A549 treated with DMSO at 1 μM for 4 hours (cell line): ENCODE data around the gene ARHGAP33. TPM values are rescaled to one million over a fixed set of nuclear protein-coding genes. Genes with fewer than 3 reads are reported as not detected.

Experiments
- total RNA-seq: library from RNA; stranded (reverse); fragments of 200-300 nt; extraction: Qiagen RNA extraction; gene quantifications from 5 replicates; pipeline ENCODE4 v1.2.3, GENCODE V29; 2022; ENCODE audit warnings: low read depth

ARHGAP33 gene, protein sequence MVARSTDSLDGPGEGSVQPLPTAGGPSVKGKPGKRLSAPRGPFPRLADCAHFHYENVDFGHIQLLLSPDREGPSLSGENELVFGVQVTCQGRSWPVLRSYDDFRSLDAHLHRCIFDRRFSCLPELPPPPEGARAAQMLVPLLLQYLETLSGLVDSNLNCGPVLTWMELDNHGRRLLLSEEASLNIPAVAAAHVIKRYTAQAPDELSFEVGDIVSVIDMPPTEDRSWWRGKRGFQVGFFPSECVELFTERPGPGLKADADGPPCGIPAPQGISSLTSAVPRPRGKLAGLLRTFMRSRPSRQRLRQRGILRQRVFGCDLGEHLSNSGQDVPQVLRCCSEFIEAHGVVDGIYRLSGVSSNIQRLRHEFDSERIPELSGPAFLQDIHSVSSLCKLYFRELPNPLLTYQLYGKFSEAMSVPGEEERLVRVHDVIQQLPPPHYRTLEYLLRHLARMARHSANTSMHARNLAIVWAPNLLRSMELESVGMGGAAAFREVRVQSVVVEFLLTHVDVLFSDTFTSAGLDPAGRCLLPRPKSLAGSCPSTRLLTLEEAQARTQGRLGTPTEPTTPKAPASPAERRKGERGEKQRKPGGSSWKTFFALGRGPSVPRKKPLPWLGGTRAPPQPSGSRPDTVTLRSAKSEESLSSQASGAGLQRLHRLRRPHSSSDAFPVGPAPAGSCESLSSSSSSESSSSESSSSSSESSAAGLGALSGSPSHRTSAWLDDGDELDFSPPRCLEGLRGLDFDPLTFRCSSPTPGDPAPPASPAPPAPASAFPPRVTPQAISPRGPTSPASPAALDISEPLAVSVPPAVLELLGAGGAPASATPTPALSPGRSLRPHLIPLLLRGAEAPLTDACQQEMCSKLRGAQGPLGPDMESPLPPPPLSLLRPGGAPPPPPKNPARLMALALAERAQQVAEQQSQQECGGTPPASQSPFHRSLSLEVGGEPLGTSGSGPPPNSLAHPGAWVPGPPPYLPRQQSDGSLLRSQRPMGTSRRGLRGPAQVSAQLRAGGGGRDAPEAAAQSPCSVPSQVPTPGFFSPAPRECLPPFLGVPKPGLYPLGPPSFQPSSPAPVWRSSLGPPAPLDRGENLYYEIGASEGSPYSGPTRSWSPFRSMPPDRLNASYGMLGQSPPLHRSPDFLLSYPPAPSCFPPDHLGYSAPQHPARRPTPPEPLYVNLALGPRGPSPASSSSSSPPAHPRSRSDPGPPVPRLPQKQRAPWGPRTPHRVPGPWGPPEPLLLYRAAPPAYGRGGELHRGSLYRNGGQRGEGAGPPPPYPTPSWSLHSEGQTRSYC
- total RNA-seq: 3.5 to 9.2 TPM (median 6.2 TPM) in 5 replicates

GRCh38 chr19:35775298-35776101 lies at the start of gene ARHGAP33:
Gene ARHGAP33 (plus strand): TSS chr19:35775564. CDS start chr19:35775659, 95 bp downstream.

GRCh38 chr19:35742121-35742724 lies 33.1 kb upstream of the ARHGAP33 start, which contains the start of gene IGFLR1:
Gene IGFLR1 (minus strand): TSS chr19:35742452. CDS start chr19:35741180, 1,272 bp downstream.

DNA sequence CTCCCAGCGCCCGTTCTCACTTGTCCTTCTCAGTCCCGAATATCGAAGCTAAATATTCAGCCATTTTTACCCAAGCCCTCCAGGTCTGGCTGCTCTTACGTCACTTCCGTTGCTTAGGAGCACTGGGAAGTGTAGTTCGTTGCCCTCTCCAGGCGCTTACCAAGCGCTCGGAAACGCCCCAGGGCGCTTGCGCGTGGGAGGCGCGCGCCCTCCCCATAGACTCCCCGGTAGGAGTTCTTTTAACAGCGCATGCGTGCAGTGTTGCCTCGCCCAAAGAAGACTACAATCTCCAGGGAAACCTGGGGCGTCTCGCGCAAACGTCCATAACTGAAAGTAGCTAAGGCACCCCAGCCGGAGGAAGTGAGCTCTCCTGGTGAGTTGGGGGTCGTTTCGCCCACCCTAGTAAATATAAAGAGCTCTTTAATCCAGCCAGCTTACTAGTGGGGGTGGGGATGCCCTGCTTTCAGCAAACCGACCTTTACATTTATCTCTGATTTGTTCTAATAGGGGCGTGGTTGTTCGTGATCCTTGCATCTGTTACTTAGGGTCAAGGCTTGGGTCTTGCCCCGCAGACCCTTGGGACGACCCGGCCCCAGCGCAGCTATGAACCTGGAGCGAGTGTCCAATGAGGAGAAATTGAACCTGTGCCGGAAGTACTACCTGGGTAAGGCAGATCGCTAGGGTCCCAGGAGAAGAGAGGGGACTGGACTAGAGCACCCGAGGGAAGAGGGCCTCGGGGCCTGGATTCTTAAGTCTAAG lies 29.9 kb upstream of the ARHGAP33 start, which contains the start of the genes PSENEN and U2AF1L4:
Gene PSENEN, plus strand, starts transcription at position 324 of the 759 bp plus-strand sequence. Its CDS starts 280 bp downstream, at position 604.
Gene U2AF1L4, minus strand, starts transcription at position 91 of the 759 bp plus-strand sequence. Its CDS starts 27 bp downstream, at position 64.

DNA sequence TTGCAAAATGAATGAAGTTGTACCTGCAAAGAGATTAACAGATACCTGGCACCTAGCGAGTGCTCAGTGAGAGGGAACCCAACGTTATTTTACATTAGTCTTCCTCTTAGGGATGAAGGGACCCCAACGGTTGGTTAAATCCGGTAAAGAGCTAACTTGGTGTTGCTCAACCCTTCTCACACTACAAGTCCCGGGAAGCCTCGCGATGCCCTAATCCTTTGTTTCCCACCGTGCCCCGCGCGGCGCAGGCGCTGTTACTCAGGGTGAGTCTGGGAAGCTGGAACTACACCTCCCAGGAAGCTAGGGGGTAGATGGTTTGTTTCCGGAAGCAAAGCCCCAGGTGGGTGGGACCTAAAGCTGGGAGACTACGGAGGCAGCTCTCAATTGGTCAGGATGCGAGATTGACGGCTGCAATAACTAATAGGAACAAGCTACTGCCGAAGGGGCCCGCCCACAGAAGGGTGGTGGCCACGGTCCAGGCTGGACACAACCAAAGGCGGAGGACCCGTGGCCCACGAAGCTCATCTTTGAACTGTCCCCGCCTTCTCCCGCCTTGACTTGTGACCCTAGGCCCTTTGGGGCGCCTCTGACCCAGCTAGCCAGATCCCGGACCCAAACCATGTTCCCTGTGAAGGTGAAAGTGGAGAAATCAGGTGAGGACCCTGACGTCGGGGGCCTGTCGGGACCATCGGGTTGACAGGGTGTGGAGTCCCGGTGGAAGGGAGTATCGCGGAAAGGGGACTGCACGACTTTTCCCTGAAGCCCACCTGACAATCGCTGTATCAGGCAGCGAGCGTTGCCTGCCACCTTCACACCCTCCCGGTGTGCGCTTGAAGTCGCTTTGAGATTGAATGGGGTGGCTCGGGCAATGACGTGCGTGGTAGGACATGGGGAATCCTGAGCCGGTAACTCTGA lies 27.0 kb upstream of the ARHGAP33 start, which contains the start of gene LIN37:
Gene LIN37, plus strand, starts transcription at position 471 of the 915 bp plus-strand sequence. Its CDS starts 149 bp downstream, at position 620.

GRCh38 chr19:35756377-35757230 lies 18.8 kb upstream of the ARHGAP33 start, which contains the start of gene HSPB6:
Gene HSPB6 (minus strand): TSS chr19:35757029. CDS start chr19:35757008, 21 bp downstream.

DNA sequence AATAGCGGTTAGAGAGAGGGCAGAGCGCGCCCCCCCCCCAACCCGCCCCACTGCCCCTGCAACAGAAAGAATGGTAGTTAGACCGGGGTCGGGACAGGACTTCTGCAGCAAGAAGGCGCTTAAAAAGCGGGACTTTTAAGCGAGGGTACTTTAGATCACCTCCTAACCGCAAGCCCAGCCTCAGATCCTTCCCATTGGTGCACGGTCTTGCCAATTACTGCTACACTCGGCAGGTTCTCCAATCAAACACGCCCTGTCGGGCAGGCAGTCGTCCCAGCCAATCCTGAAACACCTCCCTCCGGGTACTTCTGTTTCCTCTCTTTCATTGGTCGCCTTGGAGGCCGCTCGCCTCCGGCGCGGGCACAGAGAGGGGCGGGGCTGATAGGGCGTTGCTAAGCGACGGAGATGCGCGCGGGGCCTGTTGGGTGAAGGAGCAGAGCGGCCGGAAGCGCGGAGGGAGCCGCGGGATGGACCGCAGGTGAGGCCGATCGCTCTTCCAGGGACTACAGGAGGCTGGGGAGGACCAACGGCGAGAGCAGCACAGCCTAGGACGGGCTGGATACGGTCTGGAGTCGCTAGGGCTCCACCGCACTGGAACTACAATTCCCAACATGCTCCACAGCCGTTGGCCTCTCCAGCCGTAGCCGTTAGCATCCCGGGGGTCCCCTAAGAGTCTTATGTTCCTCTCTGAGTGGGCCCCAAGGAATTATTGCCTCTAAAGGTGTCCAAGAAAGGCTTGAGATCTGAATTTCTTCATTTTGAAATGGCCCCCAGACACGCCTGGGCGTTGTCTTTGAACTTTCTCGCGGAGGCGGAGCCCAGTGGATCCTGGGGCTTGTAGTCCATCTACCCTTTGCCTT lies 17.4 kb upstream of the ARHGAP33 start, which contains the start of gene PROSER3:
Gene PROSER3, plus strand, starts transcription at position 428 of the 860 bp plus-strand sequence. Its CDS starts 40 bp downstream, at position 468.

DNA sequence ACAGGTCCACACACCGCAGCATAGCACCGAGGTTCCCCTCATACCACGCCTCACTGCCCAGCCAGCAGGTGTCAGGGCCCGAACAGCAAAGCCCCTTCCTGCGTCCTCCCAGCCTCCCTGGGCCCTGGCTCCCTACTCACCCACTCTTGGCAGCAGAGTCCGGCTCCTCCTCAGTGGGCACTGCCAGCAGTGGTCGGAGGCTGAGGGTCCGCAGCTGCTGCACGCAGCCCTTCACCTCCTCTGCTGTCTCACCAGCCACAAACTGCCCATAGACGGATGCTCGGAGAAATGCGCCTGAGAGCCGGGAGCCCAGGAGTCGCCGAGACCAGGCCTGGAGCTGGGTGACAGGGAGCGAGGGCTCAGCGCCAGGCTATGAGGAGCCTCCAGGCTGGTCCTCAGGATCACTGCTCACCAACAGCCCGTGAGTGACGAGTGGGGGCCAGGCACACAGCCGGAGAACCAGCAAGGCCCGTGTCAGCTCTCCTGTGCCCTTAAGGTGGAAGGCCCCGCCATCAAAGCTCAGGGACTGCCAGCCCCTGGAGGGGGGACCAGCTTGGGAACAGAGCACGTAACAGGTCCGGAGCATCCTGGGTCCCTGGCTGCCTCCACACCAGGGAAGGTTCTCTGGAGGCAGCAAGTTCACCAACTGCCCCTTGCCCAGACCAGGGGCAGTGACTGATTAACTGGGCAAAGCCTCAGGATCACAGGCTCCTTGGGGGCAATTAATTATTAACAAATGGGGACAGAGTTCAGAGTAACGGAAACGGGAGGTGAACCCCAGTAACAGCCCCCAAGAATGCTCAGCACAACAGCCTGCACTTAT lies 37.1 kb downstream of the ARHGAP33 start, which contains the start of gene PRODH2:
Gene PRODH2, minus strand, starts transcription at position 626 of the 823 bp plus-strand sequence. Its CDS starts 40 bp downstream, at position 586.

Other genes with a start within 250 kb of the ARHGAP33 start
- 2.7 to 3.9 TPM (median 3.0 TPM) in 5 replicates for gene SBSN, start 247.3 kb upstream of the ARHGAP33 start, total RNA-seq
- gene GAPDHS, start 242.1 kb upstream of the ARHGAP33 start, total RNA-seq: not detected in 5 replicates
- 350 to 445 TPM (median 403 TPM) in 5 replicates for gene TMEM147, start 229.9 kb upstream of the ARHGAP33 start, total RNA-seq
- 0.10 TPM in 1 of 5 replicates, not detected in the others for gene ATP4A, start 211.9 kb upstream of the ARHGAP33 start, total RNA-seq
- not detected in 5 replicates for gene PMIS2, start 189.4 kb upstream of the ARHGAP33 start, total RNA-seq
- gene HAUS5, start 162.8 kb upstream of the ARHGAP33 start, total RNA-seq: 10.8 to 18.4 TPM (median 15.7 TPM) in 5 replicates
- gene RBM42, start 146.5 kb upstream of the ARHGAP33 start, total RNA-seq: 147 to 213 TPM (median 187 TPM) in 5 replicates
- 2.1 to 3.1 TPM (median 2.3 TPM) in 5 replicates for gene ETV2, start 133.8 kb upstream of the ARHGAP33 start, total RNA-seq
- 1,270 to 1,573 TPM (median 1,320 TPM) in 5 replicates for gene COX6B1, start 127.2 kb upstream of the ARHGAP33 start, total RNA-seq
- gene UPK1A, start 109.0 kb upstream of the ARHGAP33 start, total RNA-seq: 0.64 to 1.2 TPM (median 0.84 TPM) in 5 replicates
- 0.05 TPM in 1 of 5 replicates, not detected in the others for gene ZBTB32, start 71.0 kb upstream of the ARHGAP33 start, total RNA-seq
- 47.8 to 63.3 TPM (median 58.5 TPM) in 5 replicates for gene KMT2B, start 57.6 kb upstream of the ARHGAP33 start, total RNA-seq
- gene IGFLR1, start 33.1 kb upstream of the ARHGAP33 start, total RNA-seq: 10.2 to 13.0 TPM (median 11.9 TPM) in 5 replicates
- 23.0 to 29.3 TPM (median 28.6 TPM) in 5 replicates for gene U2AF1L4, start 30.1 kb upstream of the ARHGAP33 start, total RNA-seq
- 273 to 299 TPM (median 279 TPM) in 5 replicates for gene PSENEN, start 29.9 kb upstream of the ARHGAP33 start, total RNA-seq
- gene LIN37, start 27.0 kb upstream of the ARHGAP33 start, total RNA-seq: 20.7 to 27.8 TPM (median 21.4 TPM) in 5 replicates
- gene HSPB6, start 18.5 kb upstream of the ARHGAP33 start, total RNA-seq: 0.16 to 0.34 TPM (median 0.20 TPM) in 5 replicates
- 27.5 to 38.7 TPM (median 32.5 TPM) in 5 replicates for gene PROSER3, start 17.4 kb upstream of the ARHGAP33 start, total RNA-seq
- gene PRODH2, start 37.3 kb downstream of the ARHGAP33 start, total RNA-seq: 0.27 to 0.66 TPM (median 0.41 TPM) in 4 of 5 replicates, not detected in the other
- 0.17 to 0.77 TPM (median 0.42 TPM) in 5 replicates for gene NPHS1, start 76.9 kb downstream of the ARHGAP33 start, total RNA-seq
- 0.44 to 0.74 TPM (median 0.58 TPM) in 5 replicates for gene KIRREL2, start 81.3 kb downstream of the ARHGAP33 start, total RNA-seq
- gene APLP1, start 93.0 kb downstream of the ARHGAP33 start, total RNA-seq: 82.7 to 99.7 TPM (median 88.7 TPM) in 5 replicates
- 6.5 to 8.9 TPM (median 7.4 TPM) in 5 replicates for gene NFKBID, start 125.0 kb downstream of the ARHGAP33 start, total RNA-seq
- gene HCST, start 127.0 kb downstream of the ARHGAP33 start, total RNA-seq: 0.25 to 0.75 TPM (median 0.60 TPM) in 3 of 5 replicates, not detected in the others
- gene TYROBP, start 132.7 kb downstream of the ARHGAP33 start, total RNA-seq: 0.31 TPM in 1 of 5 replicates, not detected in the others
- gene LRFN3, start 160.8 kb downstream of the ARHGAP33 start, total RNA-seq: 11.7 to 28.8 TPM (median 20.5 TPM) in 5 replicates
- 36.8 to 48.3 TPM (median 46.4 TPM) in 5 replicates for gene SDHAF1, start 219.6 kb downstream of the ARHGAP33 start, total RNA-seq
- gene SYNE4, start 233.2 kb downstream of the ARHGAP33 start, total RNA-seq: 0.17 to 0.63 TPM (median 0.31 TPM) in 5 replicates
- gene ALKBH6, start 238.6 kb downstream of the ARHGAP33 start, total RNA-seq: 23.6 to 26.4 TPM (median 24.6 TPM) in 5 replicates